HG03558 (cell line): Measurements from ENCODE around the gene SELENON.

ENCODE experiments used
- ATAC-seq: cut with Tn5 transposase; IDR thresholded peaks from one replicate; pipeline ENCODE4 v1.9.1; 2021; ENCODE audit warnings: moderate number of reproducible peaks; ENCODE audit not compliant: unreplicated experiment; ENCODE audit errors: extremely low read depth

SELENON gene

GRCh38 chr1:25799935-25800702 is at the start of gene SELENON:
TSS of gene SELENON (plus strand) at chr1:25800193. CDS start at chr1:25800231, 38 bp downstream.
- ATAC-seq = no peak

GRCh38 chr1:25750923-25751605 is 48.9 kb upstream of the SELENON start:
- no peak for ATAC-seq

GRCh38 chr1:25754470-25755181 is 45.4 kb upstream of the SELENON start:
- no peak for ATAC-seq

GRCh38 chr1:25755475-25756125 is 44.4 kb upstream of the SELENON start:
- ATAC-seq = no peak

- ATAC-seq = no peak
Measured at GRCh38 chr1:25756215-25756614, 43.8 kb upstream of the SELENON start.

GRCh38 chr1:25757151-25757845 is 42.7 kb upstream of the SELENON start:
- no peak for ATAC-seq

GRCh38 chr1:25757846-25758185 is 42.2 kb upstream of the SELENON start:
- ATAC-seq = no peak

- ATAC-seq = no peak
Measured at GRCh38 chr1:25758466-25759070, 41.4 kb upstream of the SELENON start.

GRCh38 chr1:25760122-25760719 is 39.8 kb upstream of the SELENON start:
- no peak for ATAC-seq

GRCh38 chr1:25760871-25761270 is 39.1 kb upstream of the SELENON start:
- ATAC-seq = no peak

- ATAC-seq = no peak
Measured at GRCh38 chr1:25763493-25763892, 36.5 kb upstream of the SELENON start.

- no peak for ATAC-seq
Measured at GRCh38 chr1:25765136-25765922, 34.7 kb upstream of the SELENON start.

- no peak for ATAC-seq
Measured at GRCh38 chr1:25765923-25766589, 33.9 kb upstream of the SELENON start.

GRCh38 chr1:25766721-25767436 is 33.1 kb upstream of the SELENON start:
- ATAC-seq = no peak

- no peak for ATAC-seq
Measured at GRCh38 chr1:25767437-25767770, 32.6 kb upstream of the SELENON start.

GRCh38 chr1:25768999-25769398 is 31.0 kb upstream of the SELENON start:
- no peak for ATAC-seq

- ATAC-seq = no peak
Measured at GRCh38 chr1:25769625-25770383, 30.2 kb upstream of the SELENON start.
